Measurements from ENCODE around the gene ZNF580. TPM values are rescaled to one million over a fixed set of nuclear protein-coding genes. Genes with fewer than 3 reads are reported as not detected.

The ZNF580 gene
- total and polyA plus RNA-seq, 2 of the 13 experiments (the other 11 are each of a cell fraction or from before 2014, with no cell fraction given) = 4.4 to 6.0 TPM

- TF ChIP-seq RBM22 (optimal IDR thresholded peaks at IDR 0.05; ENCODE audit: low read length) = peak; percentile 14
- peak; percentile 60; the same call in 1 of the 2 replicates for TF ChIP-seq ZNF124 (CRISPR knock-in tag; IDR thresholded peaks at IDR 0.05)
- no peak for TF ChIP-seq TSC22D2 (CRISPR knock-in tag; IDR thresholded peaks at IDR 0.05; ENCODE audit: borderline replicate concordance)
- TF ChIP-seq, protein P1, sequence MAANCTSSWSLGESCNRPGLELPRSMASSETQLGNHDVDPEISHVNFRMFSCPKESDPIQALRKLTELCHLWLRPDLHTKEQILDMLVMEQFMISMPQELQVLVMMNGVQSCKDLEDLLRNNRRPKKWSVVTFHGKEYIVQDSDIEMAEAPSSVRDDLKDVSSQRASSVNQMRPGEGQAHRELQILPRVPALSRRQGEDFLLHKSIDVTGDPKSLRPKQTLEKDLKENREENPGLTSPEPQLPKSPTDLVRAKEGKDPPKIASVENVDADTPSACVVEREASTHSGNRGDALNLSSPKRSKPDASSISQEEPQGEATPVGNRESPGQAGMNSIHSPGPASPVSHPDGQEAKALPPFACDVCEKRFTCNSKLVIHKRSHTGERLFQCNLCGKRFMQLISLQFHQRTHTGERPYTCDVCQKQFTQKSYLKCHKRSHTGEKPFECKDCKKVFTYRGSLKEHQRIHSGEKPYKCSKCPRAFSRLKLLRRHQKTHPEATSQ (CRISPR knock-in tag; IDR thresholded peaks at IDR 0.05; ENCODE audit: borderline replicate concordance) = no peak; the same call in 1 of the 2 replicates
- TF ChIP-seq NFYB (CRISPR knock-in tag; IDR thresholded peaks at IDR 0.05) = peak; percentile 36
- no peak for TF ChIP-seq TBP (CRISPR knock-in tag; IDR thresholded peaks at IDR 0.05)
- no peak for TF ChIP-seq ZNF503 (CRISPR knock-in tag; IDR thresholded peaks at IDR 0.05)
- TF ChIP-seq, protein P2, sequence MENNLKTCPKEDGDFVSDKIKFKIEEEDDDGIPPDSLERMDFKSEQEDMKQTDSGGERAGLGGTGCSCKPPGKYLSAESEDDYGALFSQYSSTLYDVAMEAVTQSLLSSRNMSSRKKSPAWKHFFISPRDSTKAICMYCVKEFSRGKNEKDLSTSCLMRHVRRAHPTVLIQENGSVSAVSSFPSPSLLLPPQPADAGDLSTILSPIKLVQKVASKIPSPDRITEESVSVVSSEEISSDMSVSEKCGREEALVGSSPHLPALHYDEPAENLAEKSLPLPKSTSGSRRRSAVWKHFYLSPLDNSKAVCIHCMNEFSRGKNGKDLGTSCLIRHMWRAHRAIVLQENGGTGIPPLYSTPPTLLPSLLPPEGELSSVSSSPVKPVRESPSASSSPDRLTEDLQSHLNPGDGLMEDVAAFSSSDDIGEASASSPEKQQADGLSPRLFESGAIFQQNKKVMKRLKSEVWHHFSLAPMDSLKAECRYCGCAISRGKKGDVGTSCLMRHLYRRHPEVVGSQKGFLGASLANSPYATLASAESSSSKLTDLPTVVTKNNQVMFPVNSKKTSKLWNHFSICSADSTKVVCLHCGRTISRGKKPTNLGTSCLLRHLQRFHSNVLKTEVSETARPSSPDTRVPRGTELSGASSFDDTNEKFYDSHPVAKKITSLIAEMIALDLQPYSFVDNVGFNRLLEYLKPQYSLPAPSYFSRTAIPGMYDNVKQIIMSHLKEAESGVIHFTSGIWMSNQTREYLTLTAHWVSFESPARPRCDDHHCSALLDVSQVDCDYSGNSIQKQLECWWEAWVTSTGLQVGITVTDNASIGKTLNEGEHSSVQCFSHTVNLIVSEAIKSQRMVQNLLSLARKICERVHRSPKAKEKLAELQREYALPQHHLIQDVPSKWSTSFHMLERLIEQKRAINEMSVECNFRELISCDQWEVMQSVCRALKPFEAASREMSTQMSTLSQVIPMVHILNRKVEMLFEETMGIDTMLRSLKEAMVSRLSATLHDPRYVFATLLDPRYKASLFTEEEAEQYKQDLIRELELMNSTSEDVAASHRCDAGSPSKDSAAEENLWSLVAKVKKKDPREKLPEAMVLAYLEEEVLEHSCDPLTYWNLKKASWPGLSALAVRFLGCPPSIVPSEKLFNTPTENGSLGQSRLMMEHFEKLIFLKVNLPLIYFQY (CRISPR knock-in tag; IDR thresholded peaks at IDR 0.05; ENCODE audit: borderline replicate concordance) = peak; percentile 76; the same call in 1 of the 2 replicates
- no peak for TF ChIP-seq FOXC1 (CRISPR knock-in tag; IDR thresholded peaks at IDR 0.05; ENCODE audit: borderline replicate concordance)
- 0 out of 2 replicates have a peak, but pooled peaks have one; percentile 16 for TF ChIP-seq BATF2 (CRISPR knock-in tag; IDR thresholded peaks at IDR 0.05)
- TF ChIP-seq GATAD1 (CRISPR knock-in tag; IDR thresholded peaks at IDR 0.05) = peak; percentile 80
These were observed at the start of gene ZNF580 (continued) for GRCh38 chr19:55640577-55641425.
